T follicular helper cell (primary cell): ENCODE measurements around the gene C19orf47.

Source experiments
- DNase-seq: peaks from one replicate; pipeline ENCODE4 v3.0.0-alpha.2; 2020; ENCODE audit warnings: low read depth

C19orf47 gene

GRCh38 chr19:40281381-40282208 is 66.6 kb downstream of the C19orf47 start:
- DNase-seq = no peak

DNA sequence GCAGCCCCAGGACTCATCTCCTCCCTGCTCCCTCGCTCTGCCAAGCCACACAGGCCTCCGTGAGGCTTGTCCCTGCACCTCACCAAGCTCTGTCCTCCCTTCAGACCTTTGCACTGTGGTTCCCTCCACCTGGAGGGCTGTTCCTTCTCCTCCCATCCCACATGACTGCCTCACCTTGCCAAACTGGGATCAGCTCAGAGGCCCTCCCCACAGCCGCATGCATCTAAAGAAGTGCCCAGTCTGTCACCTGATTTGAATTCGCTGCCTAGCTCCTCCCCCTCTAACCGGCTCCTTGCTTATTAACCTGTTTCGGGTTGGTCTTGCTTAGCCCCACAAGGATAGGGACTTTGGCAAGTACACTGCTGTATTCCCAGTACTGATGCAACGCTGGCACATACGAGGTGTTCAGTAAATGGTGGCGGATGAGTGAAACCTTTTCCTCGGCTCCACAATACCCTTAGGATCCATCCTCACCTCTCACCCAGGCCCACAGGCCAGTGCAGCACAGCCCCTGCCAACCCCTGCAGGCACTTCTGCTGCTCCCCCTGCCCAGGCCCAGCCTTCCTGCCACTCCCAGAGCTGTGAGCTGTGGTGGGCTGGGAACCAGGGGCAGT is 67.5 kb downstream of the C19orf47 start:
- no peak for DNase-seq

- no peak for DNase-seq
Observed at GRCh38 chr19:40279761-40280607, 68.2 kb downstream of the C19orf47 start.

DNA sequence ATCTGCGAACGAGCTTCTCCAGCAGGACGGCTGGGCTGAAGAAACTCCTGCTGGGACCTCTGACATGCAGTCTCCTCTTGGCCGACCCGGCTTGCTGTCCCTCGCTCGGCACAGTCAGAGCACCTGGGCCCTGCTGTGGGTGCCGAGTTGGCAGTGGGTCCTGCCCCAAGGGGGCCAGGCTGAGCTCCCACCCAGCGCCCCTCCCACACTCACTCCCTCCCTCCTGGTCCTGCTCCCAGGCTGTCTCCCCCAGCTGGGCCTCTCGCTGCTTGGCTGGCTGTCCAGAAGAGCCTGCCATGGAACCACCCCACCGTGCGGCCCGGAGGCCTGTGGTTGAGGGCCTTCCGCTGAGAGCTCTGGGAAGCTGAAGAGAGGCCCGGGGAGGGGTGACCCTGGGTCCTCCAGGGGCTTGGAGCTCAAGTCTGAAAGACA is 69.1 kb downstream of the C19orf47 start:
- DNase-seq = no peak

DNA sequence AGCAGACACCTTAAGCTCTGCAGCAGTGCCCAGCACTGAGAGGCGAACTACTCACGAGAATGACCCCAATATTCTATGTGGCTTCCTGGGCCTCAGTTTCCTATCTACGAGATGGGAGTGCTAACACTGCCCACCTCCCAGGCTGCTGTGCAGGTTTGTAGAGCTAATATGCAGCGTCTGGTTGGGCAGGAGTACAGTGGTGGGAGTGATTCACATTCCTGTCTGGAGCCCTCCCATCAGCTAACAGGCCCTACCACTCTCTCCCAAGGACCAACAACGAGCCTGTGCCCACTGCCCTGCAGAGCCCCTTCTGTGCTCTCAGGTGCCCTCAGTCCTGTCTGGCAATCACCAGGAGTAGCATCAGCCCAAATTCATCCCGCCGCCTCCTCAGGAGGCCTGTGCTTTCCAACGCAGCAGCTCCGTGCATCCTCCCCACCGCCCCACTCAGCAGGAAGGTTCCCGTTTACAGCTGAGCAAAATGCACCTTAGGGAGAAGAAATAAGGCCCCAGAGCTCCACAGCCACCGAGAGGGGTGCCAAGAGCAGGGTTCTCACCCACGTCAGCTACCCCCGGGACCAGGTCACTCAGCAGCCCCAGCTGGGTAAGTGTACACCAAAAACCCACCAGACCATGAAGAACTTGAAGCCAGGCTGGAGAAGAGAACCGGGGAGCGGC is 69.7 kb downstream of the C19orf47 start:
- no peak for DNase-seq

DNA sequence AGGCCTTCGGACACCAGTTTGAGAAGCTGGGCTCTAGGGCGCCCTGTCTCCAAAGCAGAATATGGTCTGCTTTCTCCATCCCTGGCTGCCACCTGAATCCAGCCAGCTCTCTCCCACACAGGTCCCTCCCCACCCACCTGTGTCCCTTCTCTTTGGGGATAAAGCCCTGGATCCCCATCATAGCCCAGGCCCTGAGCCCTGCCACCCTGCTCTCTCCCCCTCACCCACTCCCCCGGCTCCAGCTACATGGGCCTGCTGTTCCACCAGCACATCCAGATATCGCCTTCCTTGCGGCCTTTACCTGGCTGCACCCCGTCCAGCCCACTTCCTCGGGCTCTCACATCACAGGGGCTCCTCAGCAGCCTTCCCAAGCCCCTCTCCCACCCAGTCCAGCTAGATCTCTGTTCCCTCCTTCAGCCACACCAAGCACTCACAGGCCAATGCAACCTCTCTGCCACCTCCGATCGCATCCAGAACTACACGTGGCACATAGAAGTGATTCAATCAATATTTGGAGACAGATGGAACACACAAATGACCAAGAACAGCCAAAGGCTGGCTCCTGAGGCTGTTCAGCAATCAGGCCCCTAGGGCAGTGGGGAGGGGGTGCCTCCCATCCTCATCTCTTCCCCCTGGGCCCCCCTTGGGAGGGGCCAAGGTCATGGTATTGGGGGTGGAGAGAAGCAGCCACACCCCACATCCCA is 70.7 kb downstream of the C19orf47 start:
- DNase-seq = no peak

DNA sequence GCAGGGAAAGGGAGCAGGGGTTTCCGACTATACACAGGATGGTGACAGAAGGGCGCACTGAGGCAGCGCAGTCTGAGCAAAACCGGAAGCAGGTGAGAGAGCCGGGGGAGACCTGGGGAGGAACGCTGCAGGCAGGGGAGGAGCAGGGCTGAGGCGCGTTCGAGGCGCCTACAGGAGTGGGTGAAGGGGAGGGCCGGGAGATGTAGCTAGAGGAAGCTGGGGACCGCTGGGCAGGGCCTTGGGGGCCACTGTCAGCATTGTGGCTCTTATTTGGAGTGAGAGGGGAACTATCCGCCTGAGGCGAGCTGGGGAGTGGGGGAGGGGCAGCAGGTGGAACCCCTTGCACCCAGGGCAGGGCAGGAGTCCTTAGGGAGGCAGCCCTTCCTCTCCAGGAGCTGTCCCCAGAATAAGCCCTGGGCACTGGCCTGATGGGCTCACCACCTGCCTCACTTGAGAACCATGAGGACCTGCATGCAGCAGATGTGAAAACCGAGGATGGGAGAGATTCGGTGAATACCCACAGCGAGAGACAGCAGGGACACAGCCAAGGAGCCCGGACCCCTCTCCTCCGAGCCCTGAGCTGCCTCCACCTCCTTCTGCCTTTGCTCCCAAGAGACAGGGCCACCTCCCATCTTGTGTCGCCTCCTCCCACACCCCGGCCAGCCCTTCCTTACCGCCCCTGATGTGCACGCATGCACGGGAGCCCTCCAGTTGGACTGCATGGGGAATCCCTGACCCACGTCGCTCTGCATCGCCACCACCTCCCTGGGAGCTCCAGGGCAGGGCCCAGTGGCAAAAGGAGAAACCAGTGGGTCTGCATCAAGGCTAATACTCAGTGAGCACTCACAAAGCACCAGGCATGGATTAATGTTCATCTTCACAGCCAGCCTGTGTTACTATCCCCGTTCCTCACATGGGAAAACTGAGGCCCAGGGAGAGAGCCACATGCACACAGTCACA is 73.3 kb downstream of the C19orf47 start:
- peak; percentile 7 for DNase-seq

GRCh38 chr19:40273469-40274360 is 74.5 kb downstream of the C19orf47 start:
- DNase-seq = no peak

DNA sequence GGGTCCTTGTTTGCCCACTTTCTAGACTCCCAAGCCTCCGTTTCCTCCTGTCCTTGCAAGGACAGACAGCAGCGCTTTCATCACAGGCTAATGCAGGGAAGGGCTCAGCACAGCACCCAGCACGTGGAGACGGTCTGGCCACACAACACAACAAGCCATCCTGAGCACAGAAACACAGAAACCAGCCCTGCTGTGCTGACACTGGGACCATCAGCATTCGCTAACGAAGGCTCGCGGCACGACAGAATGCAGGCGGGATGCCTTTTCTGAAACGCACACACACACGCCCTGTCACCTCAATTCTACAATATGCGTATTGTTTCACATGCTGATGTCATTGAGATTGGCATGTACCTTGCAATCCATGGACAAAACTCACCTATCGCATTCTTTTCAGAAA is 75.9 kb downstream of the C19orf47 start:
- DNase-seq = no peak

DNA sequence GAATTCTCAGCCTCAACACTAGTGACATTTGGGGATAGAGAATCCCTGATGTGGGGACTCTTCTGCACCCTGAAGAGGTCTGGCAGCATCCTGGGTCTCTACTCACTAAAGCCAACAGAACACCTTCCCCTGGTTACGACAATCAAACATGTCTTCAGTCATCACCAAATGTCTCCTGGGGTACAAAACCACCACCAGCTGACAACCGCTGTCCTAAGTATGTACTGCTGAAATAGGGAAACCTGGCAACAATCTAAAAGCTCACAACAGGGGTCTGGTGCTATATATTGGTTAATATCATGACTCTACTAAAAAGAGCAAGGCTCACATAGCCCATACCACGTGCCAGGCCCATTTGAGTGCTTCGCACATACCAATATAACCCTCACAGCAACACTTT is 76.5 kb downstream of the C19orf47 start:
- no peak for DNase-seq

DNA sequence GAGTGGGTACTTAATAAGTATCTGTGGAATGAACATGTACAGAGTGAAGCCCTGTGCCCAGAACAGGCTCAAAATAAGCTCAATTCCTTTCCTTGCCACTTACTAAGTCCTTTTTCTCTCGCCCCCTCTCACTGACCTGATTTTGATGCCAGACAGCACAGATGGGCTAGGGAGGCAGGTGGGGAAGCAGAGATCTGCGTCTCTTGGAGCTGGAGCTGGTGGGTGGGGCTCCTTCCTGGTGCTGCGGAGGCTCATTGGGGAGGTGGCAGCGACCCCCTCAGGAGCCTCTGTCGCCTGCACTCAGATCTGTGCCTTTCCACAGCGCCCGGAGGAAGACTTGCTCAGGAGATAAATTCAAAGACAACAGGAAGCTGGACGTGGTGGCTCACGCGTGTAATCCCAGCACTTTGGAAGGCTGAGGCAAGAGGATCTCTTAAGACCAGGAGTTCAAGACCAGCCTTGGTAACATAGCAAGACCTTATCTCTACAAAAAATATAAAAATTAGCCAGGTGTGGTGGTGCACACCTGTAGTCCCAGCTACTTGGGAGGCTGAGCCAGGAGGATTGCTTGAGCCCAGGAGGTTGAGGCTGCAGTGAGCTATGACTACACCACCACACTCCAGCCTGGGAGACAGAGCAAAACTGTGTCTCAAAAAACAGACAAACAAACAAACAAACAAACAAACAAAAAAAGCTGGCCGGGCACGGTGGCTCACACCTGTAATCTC is 77.7 kb downstream of the C19orf47 start:
- no peak for DNase-seq
